Neural cell (in vitro differentiated cells): ENCODE data around the gene LTBP1. TPM values are rescaled to one million over a fixed set of nuclear protein-coding genes. Genes with fewer than 3 reads are reported as not detected.

Experiments
- H2AFZ ChIP-seq: fragments of 200-600, 300-800 bp; sonication (generic), shearing (Covaris generic); 2 replicates; pipeline ENCODE4 v1.6.0; 2014; ENCODE audit warnings: low read depth, mild to moderate bottlenecking, antibody characterized with exemption, low read length, moderate library complexity
- H3F3A ChIP-seq: fragments of 200-600 bp; shearing (Covaris generic); 2 replicates; pipeline ENCODE4 v1.6.1; 2016; ENCODE audit warnings: mild to moderate bottlenecking, moderate library complexity, mixed read lengths, antibody characterized with exemption, low read length; ENCODE audit not compliant: insufficient read depth, poor library complexity, severe bottlenecking
- H3K27ac ChIP-seq: fragments of 200-600, 300-800 bp; sonication (generic), shearing (Covaris generic); 2 replicates; pipeline ENCODE4 v1.5.1; 2014; ENCODE audit warnings: mild to moderate bottlenecking, low read length, moderate library complexity
- H3K27me3 ChIP-seq: fragments of 300-800, 200-600 bp; sonication (generic), shearing (Covaris generic); 2 replicates; pipeline ENCODE4 v1.6.0; 2014; ENCODE audit warnings: mild to moderate bottlenecking, low read depth, low read length, moderate library complexity; ENCODE audit not compliant: insufficient read depth
- H3K36me3 ChIP-seq: fragments of 300-800, 200-600 bp; sonication (generic), shearing (Covaris generic); 2 replicates; pipeline ENCODE4 v1.5.1; 2014; ENCODE audit warnings: mild to moderate bottlenecking, antibody characterized with exemption, low read length, moderate library complexity; ENCODE audit not compliant: insufficient read depth
- H3K4me2 ChIP-seq: fragments of 300-800, 200-600 bp; sonication (generic), shearing (Covaris generic); 2 replicates; pipeline ENCODE4 v1.6.0; 2014; ENCODE audit warnings: mild to moderate bottlenecking, low read length
- H3K4me3 ChIP-seq: fragments of 300-800, 200-600 bp; sonication (generic), shearing (Covaris generic); 2 replicates; pipeline ENCODE4 v1.5.1; 2014; ENCODE audit warnings: mild to moderate bottlenecking, low read length, moderate library complexity
- H3K79me2 ChIP-seq: fragments of 200-600 bp; shearing (Covaris generic); replicated peaks from 2 replicates; pipeline ENCODE4 v1.6.0; 2014; ENCODE audit warnings: mild to moderate bottlenecking, low read length, moderate library complexity; ENCODE audit not compliant: insufficient read depth
- H3K9ac ChIP-seq: fragments of 300-800, 200-600 bp; sonication (generic), shearing (Covaris generic); 2 replicates; pipeline ENCODE4 v1.6.1; 2016; ENCODE audit warnings: mild to moderate bottlenecking, low read length, mixed read lengths
- H3K9me2 ChIP-seq: fragments of 200-600 bp; shearing (Covaris generic); 2 replicates; pipeline ENCODE4 v1.6.1; 2016; ENCODE audit warnings: mild to moderate bottlenecking, low read length, mixed read lengths; ENCODE audit not compliant: insufficient read depth
- H3K9me3 ChIP-seq: fragments of 200-600, 300-800 bp; sonication (generic), shearing (Covaris generic); 2 replicates; pipeline ENCODE4 v1.6.1; 2016; ENCODE audit warnings: mild to moderate bottlenecking, mixed run types, low read length, moderate library complexity, mixed read lengths
- H4K20me1 ChIP-seq: fragments of 200-600 bp; shearing (Covaris generic); 2 replicates; pipeline ENCODE4 v1.6.1; 2016; ENCODE audit warnings: mild to moderate bottlenecking, mixed run types; ENCODE audit not compliant: insufficient read depth
- EP300 ChIP-seq: fragments of 450-650 bp; conservative IDR thresholded peaks from 2 replicates; pipeline ENCODE4 v1.6.1; 2014; ENCODE audit warnings: antibody characterized with exemption, mild to moderate bottlenecking, moderate library complexity; ENCODE audit not compliant: poor library complexity, severe bottlenecking
- EZH2 ChIP-seq: fragments of 200-600, 300-800 bp; shearing (Covaris generic), sonication (generic); IDR thresholded peaks from 2 replicates; pipeline ENCODE4 v1.6.1; 2014; ENCODE audit warnings: antibody characterized with exemption, low read length, borderline replicate concordance, mild to moderate bottlenecking; ENCODE audit not compliant: insufficient read depth, poor library complexity, severe bottlenecking
- MXI1 ChIP-seq: fragments of 450-650 bp; conservative IDR thresholded peaks from 2 replicates; pipeline ENCODE4 v1.6.1; 2014; ENCODE audit warnings: antibody characterized with exemption, mild to moderate bottlenecking; ENCODE audit not compliant: poor library complexity, severe bottlenecking
- POLR2AphosphoS5 ChIP-seq: IDR thresholded peaks from 2 replicates; pipeline ENCODE4 v1.6.1; 2012
- RAD21 ChIP-seq: fragments of 450-650 bp; conservative IDR thresholded peaks from 2 replicates; pipeline ENCODE4 v1.6.1; 2014; ENCODE audit warnings: antibody characterized with exemption, mild to moderate bottlenecking, moderate library complexity
- SMC3 ChIP-seq: fragments of 450-650 bp; conservative IDR thresholded peaks from 2 replicates; pipeline ENCODE4 v1.6.1; 2014; ENCODE audit warnings: antibody characterized with exemption, mild to moderate bottlenecking, moderate library complexity; ENCODE audit not compliant: poor library complexity
- TAF1 ChIP-seq: IDR thresholded peaks from 2 replicates; pipeline ENCODE4 v1.6.1; 2012; ENCODE audit warnings: low read depth
- polyA plus RNA-seq: library from polyadenylated mRNA; depleted of rRNA; stranded (reverse); fragments of >200 nt; gene quantifications from 2 replicates; pipeline ENCODE4 v1.2.3, GENCODE V29; 2014
- TF ChIP-seq, protein P1 (sequence below): fragments of 450-650 bp; IDR thresholded peaks from 2 replicates; pipeline ENCODE4 v1.5.1; 2014; ENCODE audit warnings: antibody characterized with exemption, mild to moderate bottlenecking, moderate library complexity; ENCODE audit not compliant: poor library complexity, severe bottlenecking
- TF ChIP-seq, protein P2 (sequence below): IDR thresholded peaks from 2 replicates; pipeline ENCODE4 v1.6.1; 2012; ENCODE audit warnings: borderline replicate concordance

The LTBP1 gene
- polyA plus RNA-seq, 1 donor from 2014 or later, result 1.8 TPM

DNA sequence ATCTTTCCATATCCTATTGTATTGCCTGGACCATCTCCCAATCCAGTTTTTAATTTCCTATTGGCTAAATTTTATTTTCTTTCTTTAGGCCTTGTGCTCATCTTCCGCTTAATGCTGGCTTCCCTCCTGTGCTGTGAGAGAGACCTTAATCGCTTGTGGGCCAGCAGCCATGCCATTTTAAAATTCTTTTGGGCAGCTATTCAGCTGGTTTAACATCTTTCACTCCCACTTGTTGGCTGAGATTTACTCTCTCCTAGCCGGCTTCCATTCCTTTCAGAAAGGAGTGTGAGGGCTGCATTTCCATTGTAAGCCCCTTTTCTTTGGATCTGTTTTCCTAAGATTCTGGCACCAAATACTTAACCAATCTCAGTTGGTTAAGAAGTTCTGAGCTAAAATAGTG is 388.8 kb downstream of the LTBP1 start:
- Histone ChIP-seq H2AFZ (no peak overlapping the region), H4K20me1 (no peaks in the 10 kb centered on the region), H3K9me2 (no peaks in the 10 kb centered on the region), H3K79me2 (no peaks in the 10 kb centered on the region), H3K9me3 (no peaks in the 10 kb centered on the region), H3K27ac (no peak overlapping the region), H3K4me3 (no peak overlapping the region), H3K27me3 (no peaks in the 10 kb centered on the region), H3F3A (no peaks in the 10 kb centered on the region), H3K36me3 (no peaks in the 10 kb centered on the region), H3K4me2 (no peak overlapping the region), H3K9ac (no peak overlapping the region)
- no peak for TF ChIP-seq EZH2
- no peak for TF ChIP-seq RAD21
- TF ChIP-seq POLR2AphosphoS5, result no peak
- TF ChIP-seq, protein P1, sequence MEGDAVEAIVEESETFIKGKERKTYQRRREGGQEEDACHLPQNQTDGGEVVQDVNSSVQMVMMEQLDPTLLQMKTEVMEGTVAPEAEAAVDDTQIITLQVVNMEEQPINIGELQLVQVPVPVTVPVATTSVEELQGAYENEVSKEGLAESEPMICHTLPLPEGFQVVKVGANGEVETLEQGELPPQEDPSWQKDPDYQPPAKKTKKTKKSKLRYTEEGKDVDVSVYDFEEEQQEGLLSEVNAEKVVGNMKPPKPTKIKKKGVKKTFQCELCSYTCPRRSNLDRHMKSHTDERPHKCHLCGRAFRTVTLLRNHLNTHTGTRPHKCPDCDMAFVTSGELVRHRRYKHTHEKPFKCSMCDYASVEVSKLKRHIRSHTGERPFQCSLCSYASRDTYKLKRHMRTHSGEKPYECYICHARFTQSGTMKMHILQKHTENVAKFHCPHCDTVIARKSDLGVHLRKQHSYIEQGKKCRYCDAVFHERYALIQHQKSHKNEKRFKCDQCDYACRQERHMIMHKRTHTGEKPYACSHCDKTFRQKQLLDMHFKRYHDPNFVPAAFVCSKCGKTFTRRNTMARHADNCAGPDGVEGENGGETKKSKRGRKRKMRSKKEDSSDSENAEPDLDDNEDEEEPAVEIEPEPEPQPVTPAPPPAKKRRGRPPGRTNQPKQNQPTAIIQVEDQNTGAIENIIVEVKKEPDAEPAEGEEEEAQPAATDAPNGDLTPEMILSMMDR, result no peak
- TF ChIP-seq, protein P2, sequence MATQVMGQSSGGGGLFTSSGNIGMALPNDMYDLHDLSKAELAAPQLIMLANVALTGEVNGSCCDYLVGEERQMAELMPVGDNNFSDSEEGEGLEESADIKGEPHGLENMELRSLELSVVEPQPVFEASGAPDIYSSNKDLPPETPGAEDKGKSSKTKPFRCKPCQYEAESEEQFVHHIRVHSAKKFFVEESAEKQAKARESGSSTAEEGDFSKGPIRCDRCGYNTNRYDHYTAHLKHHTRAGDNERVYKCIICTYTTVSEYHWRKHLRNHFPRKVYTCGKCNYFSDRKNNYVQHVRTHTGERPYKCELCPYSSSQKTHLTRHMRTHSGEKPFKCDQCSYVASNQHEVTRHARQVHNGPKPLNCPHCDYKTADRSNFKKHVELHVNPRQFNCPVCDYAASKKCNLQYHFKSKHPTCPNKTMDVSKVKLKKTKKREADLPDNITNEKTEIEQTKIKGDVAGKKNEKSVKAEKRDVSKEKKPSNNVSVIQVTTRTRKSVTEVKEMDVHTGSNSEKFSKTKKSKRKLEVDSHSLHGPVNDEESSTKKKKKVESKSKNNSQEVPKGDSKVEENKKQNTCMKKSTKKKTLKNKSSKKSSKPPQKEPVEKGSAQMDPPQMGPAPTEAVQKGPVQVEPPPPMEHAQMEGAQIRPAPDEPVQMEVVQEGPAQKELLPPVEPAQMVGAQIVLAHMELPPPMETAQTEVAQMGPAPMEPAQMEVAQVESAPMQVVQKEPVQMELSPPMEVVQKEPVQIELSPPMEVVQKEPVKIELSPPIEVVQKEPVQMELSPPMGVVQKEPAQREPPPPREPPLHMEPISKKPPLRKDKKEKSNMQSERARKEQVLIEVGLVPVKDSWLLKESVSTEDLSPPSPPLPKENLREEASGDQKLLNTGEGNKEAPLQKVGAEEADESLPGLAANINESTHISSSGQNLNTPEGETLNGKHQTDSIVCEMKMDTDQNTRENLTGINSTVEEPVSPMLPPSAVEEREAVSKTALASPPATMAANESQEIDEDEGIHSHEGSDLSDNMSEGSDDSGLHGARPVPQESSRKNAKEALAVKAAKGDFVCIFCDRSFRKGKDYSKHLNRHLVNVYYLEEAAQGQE, result no peak
- TF ChIP-seq MXI1, result no peak
- TF ChIP-seq TAF1, result no peak
- no peak for TF ChIP-seq EP300
- TF ChIP-seq SMC3, result no peak

DNA sequence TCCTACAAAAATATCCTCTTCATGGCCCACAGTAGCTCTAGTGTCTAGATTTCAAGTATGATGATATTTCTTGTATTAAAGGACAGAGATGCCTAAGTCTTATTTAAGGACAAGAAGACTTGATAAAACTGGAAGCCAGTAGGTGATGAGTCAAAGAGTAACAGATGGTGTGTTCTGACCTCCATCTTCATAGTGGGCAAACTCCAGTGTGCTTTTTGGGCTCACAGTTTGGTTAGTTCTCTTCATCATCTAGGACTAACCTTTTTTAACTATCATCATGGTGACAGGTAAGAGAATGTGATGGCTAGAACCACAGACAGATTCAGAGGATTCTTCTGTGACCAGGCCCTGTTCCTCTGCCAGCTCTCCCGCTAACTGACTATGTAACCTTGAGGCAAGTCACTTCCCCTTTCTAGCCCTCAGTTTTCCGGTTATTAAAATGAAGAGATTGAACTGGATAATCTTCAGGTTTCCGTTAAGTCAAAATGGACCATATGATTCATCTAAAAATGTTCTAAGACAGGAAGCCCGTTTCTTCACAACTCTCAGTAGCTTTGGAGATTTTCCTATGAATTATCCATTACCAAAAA is 389.4 kb downstream of the LTBP1 start:
- no peak overlapping the region for H2AFZ ChIP-seq
- no peaks in the 10 kb centered on the region for H4K20me1 ChIP-seq
- H3K27me3 ChIP-seq, result no peaks in the 10 kb centered on the region
- no peaks in the 10 kb centered on the region for H3K9me2 ChIP-seq
- H3K4me2 ChIP-seq, result no peak overlapping the region
- no peak overlapping the region for H3K9ac ChIP-seq
- H3K79me2 ChIP-seq, result no peaks in the 10 kb centered on the region
- TF ChIP-seq EP300 (no peak), SMC3 (no peak), TAF1 (no peak), RAD21 (no peak), POLR2AphosphoS5 (no peak), MXI1 (no peak), EZH2 (no peak)
- TF ChIP-seq, protein P2, result no peak
- TF ChIP-seq, protein P1, result no peak
- H3K36me3 ChIP-seq, result no peaks in the 10 kb centered on the region
- no peak overlapping the region for H3K27ac ChIP-seq
- H3K9me3 ChIP-seq, result no peaks in the 10 kb centered on the region
- no peak overlapping the region for H3K4me3 ChIP-seq
- no peaks in the 10 kb centered on the region for H3F3A ChIP-seq
